SK-N-MC (cell line): ENCODE data around the gene ZNF860.
A peak's percentile ranks its signal among the peaks of the same experiment; 100 is the strongest.

ENCODE experiments used
- DNase-seq: peaks from one replicate; pipeline ENCODE4 v3.0.0-alpha.2; 2011; ENCODE audit warnings: low read depth, low spot score
- H3K27ac ChIP-seq: fragments of 200-600 bp; sonication (generic); 2 replicates; pipeline ENCODE4 v1.5.1; 2016; ENCODE audit warnings: mixed run types
- H3K36me3 ChIP-seq: fragments of 200-600 bp; sonication (generic); 2 replicates; pipeline ENCODE4 v1.6.1; 2017; ENCODE audit warnings: antibody characterized with exemption, low read length, mixed read lengths; ENCODE audit not compliant: insufficient read depth
- H3K4me3 ChIP-seq: fragments of 200-600 bp; sonication (generic); 2 replicates; pipeline ENCODE4 v1.5.1; 2016
- H3K9ac ChIP-seq: fragments of 200-600 bp; sonication (generic); 2 replicates; pipeline ENCODE4 v1.8.0; 2017; ENCODE audit warnings: mixed run types, mixed read lengths; ENCODE audit not compliant: insufficient read length
- H3K9me3 ChIP-seq: fragments of 200-600 bp; sonication (generic); 2 replicates; pipeline ENCODE4 v1.6.1; 2017; ENCODE audit warnings: low read depth, mild to moderate bottlenecking, antibody characterized with exemption, low read length, moderate library complexity, mixed read lengths
- EZH2 ChIP-seq: fragments of 200-600 bp; sonication (generic); IDR thresholded peaks from one replicate; pipeline ENCODE4 v1.6.1; 2017; ENCODE audit warnings: antibody characterized with exemption
- FOXP2 ChIP-seq: optimal IDR thresholded peaks from 2 replicates; pipeline ENCODE3; 2011; ENCODE audit warnings: mild to moderate bottlenecking, moderate library complexity; ENCODE audit not compliant: insufficient read depth; ENCODE audit errors: extremely low read length, control extremely low read depth
- POLR2AphosphoS5 ChIP-seq: IDR thresholded peaks from 2 replicates; pipeline ENCODE4 v1.6.1; 2012; ENCODE audit warnings: mild to moderate bottlenecking, low read depth, low read length, borderline replicate concordance

ZNF860 gene

DNA sequence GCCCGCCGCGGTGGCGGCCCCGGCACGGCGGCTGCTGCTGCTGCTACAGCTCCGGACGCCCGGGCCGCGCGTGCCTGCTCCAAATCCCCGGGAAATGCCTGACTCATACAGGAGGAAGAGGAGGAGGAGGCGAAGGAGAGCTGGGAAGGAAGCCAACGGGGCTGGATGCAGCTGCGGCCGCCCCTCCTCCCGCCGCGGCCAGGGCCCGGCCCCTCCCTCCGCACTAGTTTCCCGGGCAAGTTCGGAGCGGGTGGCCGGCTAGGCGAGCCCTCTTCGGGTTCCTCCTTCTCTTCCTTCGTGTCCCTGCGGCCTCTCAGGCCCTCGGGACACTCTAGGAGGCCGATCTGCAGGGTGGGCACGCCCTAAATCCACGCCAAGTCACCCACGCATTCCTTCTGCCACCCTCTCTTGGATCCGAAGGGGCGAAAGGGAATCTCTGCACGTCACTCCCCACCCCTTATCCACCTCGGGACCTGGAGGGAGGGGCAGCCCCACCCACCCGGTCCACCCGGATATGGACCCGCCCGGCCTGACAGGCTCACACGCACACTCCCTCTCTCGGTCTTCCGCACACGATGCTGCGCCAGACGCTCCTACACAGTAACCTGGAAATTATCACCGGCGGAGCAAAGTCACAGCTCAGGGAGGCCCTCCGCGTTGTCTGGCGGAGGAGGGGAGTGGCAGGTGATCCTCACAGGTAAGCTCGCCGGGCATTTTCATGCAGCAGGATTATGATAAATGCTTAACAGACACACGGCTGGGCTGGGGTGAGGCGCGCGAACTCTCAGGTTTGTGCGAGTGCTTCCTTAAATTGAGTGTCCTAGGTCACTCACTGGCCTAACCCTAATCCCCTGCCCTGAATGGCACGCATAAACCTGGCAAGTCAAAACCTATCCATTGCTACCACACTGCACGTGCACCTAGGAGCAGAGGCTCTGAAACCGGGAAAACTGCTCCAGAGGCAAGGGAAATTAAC, at the start of gene ZNF860, which contains the start of gene OSBPL10:
Gene ZNF860 (plus strand): TSS at position 545 of the 976 bp plus-strand sequence. CDS start 7,330 bp downstream, outside the sequence.
Gene OSBPL10 (minus strand): TSS at position 57 of the 976 bp plus-strand sequence. CDS start 83 bp downstream, outside the sequence.
- H3K36me3 ChIP-seq: no peaks in the 10 kb centered on the region
- DNase-seq: no peak
- H3K9me3 ChIP-seq: no peaks in the 10 kb centered on the region
- TF ChIP-seq EZH2: no peak
- H3K27ac ChIP-seq: no peak within 1 kb of the TSS
- peak within 1 kb of the TSS; percentile 71 for H3K4me3 ChIP-seq
- H3K9ac ChIP-seq: no peak within 1 kb of the TSS

DNA sequence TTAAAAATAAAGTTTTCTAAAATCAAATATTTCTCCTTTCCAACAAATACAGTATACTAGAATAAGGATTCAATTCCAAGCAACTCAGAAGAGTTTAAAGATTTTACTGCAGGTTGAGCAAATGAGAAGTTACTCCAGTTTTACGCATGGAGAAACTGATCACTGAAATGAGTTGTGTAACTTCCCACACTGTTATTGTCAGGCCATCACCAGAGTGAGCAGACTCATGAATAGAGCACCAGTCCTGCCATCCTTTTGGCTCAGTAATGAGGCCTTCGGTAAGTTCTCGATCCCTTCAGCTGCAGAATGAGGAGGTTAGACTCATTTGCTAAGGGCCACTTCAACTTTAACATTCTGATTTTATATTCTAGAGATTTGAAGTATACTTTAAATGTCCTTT, 48.6 kb upstream of the ZNF860 start:
- Histone ChIP-seq H3K9me3 (no peaks in the 10 kb centered on the region), H3K4me3 (no peak overlapping the region), H3K36me3 (no peaks in the 10 kb centered on the region), H3K27ac (no peak overlapping the region), H3K9ac (no peak overlapping the region)
- no peak for TF ChIP-seq POLR2AphosphoS5
- TF ChIP-seq FOXP2: no peak
- no peak for TF ChIP-seq EZH2
- no peak for DNase-seq

DNA sequence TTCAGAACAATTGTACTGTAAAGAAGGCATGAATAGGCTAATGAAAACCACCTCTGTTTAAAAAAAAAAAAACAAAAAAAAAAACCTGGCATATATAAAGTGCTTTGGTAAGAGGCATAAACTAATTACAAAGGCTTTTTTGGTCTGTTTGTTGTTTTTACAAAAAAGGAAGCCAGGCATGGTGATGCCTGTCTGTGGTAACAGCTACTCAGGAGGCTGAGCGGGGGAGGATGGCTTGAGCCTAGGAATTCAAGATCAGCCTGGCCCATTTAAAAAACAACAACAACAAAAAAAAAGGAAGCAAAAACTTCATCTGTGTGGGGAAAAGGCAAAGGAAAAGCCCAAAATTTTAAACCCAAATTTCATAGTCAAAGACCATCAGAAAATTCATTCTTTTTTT, 47.5 kb upstream of the ZNF860 start:
- no peak overlapping the region for H3K27ac ChIP-seq
- no peaks in the 10 kb centered on the region for H3K36me3 ChIP-seq
- no peak for DNase-seq
- no peaks in the 10 kb centered on the region for H3K9me3 ChIP-seq
- no peak for TF ChIP-seq POLR2AphosphoS5
- no peak for TF ChIP-seq FOXP2
- no peak for TF ChIP-seq EZH2
- no peak overlapping the region for H3K4me3 ChIP-seq
- no peak overlapping the region for H3K9ac ChIP-seq

DNA sequence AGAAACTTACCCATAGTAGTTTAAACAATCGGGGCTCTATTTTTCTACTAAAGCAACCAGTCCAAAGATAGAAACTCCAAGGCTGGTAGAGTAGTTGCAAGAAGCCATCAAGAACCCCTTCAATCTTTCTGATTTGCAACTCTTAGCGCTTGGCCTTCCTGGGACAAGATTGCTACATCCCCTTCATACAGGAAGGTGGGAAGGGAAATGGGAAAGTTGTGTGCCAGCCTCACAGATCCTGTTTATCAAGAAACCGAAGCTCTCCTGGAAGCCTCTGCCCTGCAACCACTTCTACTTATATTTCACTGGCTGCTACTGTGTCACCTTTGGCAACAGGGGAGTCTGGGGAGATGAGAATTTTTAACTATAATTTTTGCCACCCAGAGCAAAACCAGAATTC, 46.7 kb upstream of the ZNF860 start:
- TF ChIP-seq POLR2AphosphoS5 (no peak), EZH2 (no peak), FOXP2 (no peak)
- no peak overlapping the region for H3K4me3 ChIP-seq
- no peaks in the 10 kb centered on the region for H3K36me3 ChIP-seq
- H3K9ac ChIP-seq: no peak overlapping the region
- H3K9me3 ChIP-seq: no peaks in the 10 kb centered on the region
- DNase-seq: no peak
- no peak overlapping the region for H3K27ac ChIP-seq

DNA sequence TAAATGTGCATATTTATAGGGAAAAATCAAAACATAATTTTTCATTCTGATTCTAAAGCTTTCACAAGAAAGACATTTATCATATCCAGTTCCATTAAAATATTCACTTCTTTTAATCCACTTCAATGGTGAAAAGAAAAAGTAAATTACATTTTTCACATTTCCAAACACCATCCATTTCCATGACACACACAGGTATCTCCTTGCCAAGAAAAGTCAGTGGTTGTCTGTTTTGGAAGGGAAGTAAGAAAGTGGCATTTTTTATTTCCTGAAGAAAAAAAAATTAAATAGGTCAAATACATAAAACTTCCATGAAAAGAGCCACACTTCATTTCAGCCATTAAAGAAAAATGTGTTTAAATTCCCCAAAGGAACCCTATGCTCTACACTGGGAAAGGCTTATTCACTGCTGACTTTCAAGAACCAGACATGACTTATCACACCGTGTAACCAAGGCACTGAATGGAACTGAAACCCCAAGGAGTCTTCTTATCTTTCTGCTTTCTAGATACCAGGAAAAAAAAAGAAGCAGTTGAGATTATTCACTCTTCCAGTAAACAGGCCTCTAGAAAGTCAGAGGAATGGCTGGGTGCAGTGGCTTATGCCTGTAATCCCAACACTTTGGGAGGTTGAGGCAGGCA, 45.0 kb upstream of the ZNF860 start:
- Histone ChIP-seq H3K36me3 (no peaks in the 10 kb centered on the region), H3K4me3 (no peak overlapping the region), H3K27ac (no peak overlapping the region), H3K9me3 (no peaks in the 10 kb centered on the region), H3K9ac (no peak overlapping the region)
- TF ChIP-seq POLR2AphosphoS5: no peak
- TF ChIP-seq EZH2: no peak
- TF ChIP-seq FOXP2: no peak
- DNase-seq: no peak

DNA sequence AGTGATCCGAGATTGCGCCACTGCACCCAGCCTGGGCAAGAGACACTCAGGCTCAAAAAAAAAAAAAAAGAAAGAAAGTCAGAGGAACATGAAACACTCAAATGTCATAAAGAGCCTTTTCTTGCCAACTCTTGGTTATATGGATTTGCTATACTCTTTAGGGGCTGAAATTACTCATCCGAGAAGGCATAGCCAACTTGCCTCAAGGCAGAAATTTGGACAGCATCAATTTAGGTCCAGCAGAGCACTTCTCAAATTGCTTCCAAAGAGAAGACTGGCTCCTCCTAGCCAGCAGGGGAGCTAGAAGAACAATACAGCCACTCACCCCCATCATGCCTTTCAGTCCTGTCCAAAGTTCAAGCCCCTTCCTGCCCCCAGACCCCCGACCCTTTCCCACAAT, 44.3 kb upstream of the ZNF860 start:
- H3K4me3 ChIP-seq: no peak overlapping the region
- TF ChIP-seq FOXP2: no peak
- TF ChIP-seq POLR2AphosphoS5: no peak
- no peak for TF ChIP-seq EZH2
- H3K36me3 ChIP-seq: no peaks in the 10 kb centered on the region
- no peaks in the 10 kb centered on the region for H3K9me3 ChIP-seq
- H3K9ac ChIP-seq: no peak overlapping the region
- H3K27ac ChIP-seq: no peak overlapping the region
- DNase-seq: no peak

DNA sequence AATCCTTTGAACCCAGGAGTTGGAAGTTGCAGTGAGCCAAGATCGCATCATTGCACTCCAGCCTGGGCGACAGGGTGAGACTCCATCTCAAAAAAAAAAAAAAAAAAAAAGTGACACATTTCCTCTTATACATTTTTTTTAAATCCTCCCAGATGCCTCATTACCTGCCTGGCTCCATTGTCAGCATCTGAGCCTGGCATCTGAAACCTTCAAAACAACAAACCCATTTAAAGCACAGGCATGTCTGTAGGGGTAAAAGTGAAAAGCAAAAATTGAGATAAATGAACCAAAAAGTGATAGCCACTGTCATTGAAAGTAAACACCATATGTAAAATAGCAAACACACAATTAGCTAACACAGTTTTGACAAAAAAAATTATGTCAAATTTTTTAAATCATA, 39.1 kb upstream of the ZNF860 start:
- Histone ChIP-seq H3K9me3 (no peaks in the 10 kb centered on the region), H3K27ac (no peak overlapping the region), H3K4me3 (no peak overlapping the region), H3K9ac (no peak overlapping the region), H3K36me3 (no peaks in the 10 kb centered on the region)
- TF ChIP-seq FOXP2 (no peak), POLR2AphosphoS5 (no peak), EZH2 (no peak)
- no peak for DNase-seq

DNA sequence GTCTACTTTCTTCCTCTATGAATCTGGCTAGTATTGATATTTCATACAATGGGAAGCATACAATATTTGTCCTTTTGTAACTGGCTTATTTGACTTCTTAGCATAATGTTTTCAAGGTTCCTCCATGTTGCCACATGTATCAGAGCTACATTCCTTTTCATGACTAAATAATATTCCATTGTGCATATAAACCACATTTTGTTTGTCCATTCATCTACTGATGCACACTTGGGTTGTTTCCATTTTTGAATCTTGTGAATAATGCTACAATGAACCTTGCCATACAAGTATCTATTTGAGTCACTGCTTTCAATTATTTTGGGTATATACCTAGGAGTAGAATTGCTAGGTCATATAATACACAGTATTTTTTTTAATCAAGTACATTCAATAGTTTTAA, 38.5 kb upstream of the ZNF860 start:
- Histone ChIP-seq H3K9ac (no peak overlapping the region), H3K4me3 (no peak overlapping the region), H3K9me3 (no peaks in the 10 kb centered on the region), H3K27ac (no peak overlapping the region), H3K36me3 (no peaks in the 10 kb centered on the region)
- TF ChIP-seq EZH2 (no peak), POLR2AphosphoS5 (no peak), FOXP2 (no peak)
- no peak for DNase-seq
